GM12878 (cell line): ENCODE results near the gene ALDH1L1. TPM values are rescaled to one million over a fixed set of nuclear protein-coding genes. Genes with fewer than 3 reads are reported as not detected.

Experiments
- ATAC-seq: fragments of 200-7000 bp; cut with Tn5 transposase; 3 replicates; pipeline ENCODE4 v1.9.1; 2020; ENCODE audit warnings: mild to moderate bottlenecking, moderate library complexity
- BruUV-seq: library from RNA; stranded (reverse); fragments of 400-500 nt; replicated peaks from 2 replicates; lab custom pipeline; 2021; lab: Mats Ljungman, UMichigan
- CTCF ChIA-PET: fragments of 300-600 bp; sonication (Branson Sonifier 250); formaldehyde crosslinking; extraction: SDS; loops from one replicate; lab custom pipeline; 2021; ENCODE audit warnings: inconsistent platforms; lab: Yijun Ruan, JAX
- POLR2A ChIA-PET: fragments of 350-600 bp; formaldehyde crosslinking; extraction: SDS; loops from one replicate; lab custom pipeline; 2021; ENCODE audit warnings: inconsistent platforms; lab: Charles Lee
- RAD21 ChIA-PET: fragments of 300-600 bp; sonication (Branson Sonifier 250); formaldehyde crosslinking; loops from one replicate; lab custom pipeline; 2023; ENCODE audit warnings: antibody characterized with exemption; ENCODE audit not compliant: unreplicated experiment; lab: Charles Lee
- SMC1A ChIA-PET: fragments of 300-600 bp; sonication (Branson Sonifier 250); formaldehyde crosslinking; loops from one replicate; lab custom pipeline; 2023; ENCODE audit not compliant: unreplicated experiment, uncharacterized antibody; lab: Charles Lee
- DNase-seq: peaks from one replicate; pipeline ENCODE4 v3.0.0-alpha.2; 2011; ENCODE audit warnings: low read depth, low spot score
- FAIRE-seq: peaks from 3 replicates; lab custom pipeline; 2011; peaks lifted over from hg19 to GRCh38; lab: Jason Lieb, UNC
- H2AFZ ChIP-seq: 2 replicates; pipeline ENCODE4 v1.6.0; 2011; ENCODE audit warnings: low read depth, low read length, control low read depth; ENCODE audit not compliant: control insufficient read depth
- H3K27ac ChIP-seq: 2 replicates; pipeline ENCODE4 v1.5.1; 2011; ENCODE audit warnings: control low read depth; ENCODE audit not compliant: control insufficient read depth, insufficient read depth
- H3K27me3 ChIP-seq, 2 experiments: replicated peaks in 1 of 2; 2 replicates each; pipeline versions ENCODE4 v1.6.0 to v1.6.1; 2011; ENCODE audit warnings: low read length in 1 of 2; ENCODE audit not compliant: control insufficient read depth in 2 of 2, insufficient read depth in 2 of 2
- H3K36me3 ChIP-seq, 2 experiments: 2 replicates each; pipeline ENCODE4 v1.5.1; 2011; ENCODE audit warnings: low read length in 1 of 2; ENCODE audit not compliant: control insufficient read depth in 2 of 2, insufficient read depth in 2 of 2
- H3K4me1 ChIP-seq: 2 replicates; pipeline ENCODE4 v1.6.1; 2011; ENCODE audit warnings: mild to moderate bottlenecking, low read length, moderate library complexity, mixed read lengths; ENCODE audit not compliant: control insufficient read depth, insufficient read depth
- H3K4me2 ChIP-seq: 2 replicates; pipeline ENCODE4 v1.6.0; 2011; ENCODE audit warnings: control low read depth; ENCODE audit not compliant: control insufficient read depth, insufficient read depth
- H3K4me3 ChIP-seq: fragments of 200-600 bp; sonication (generic); 2 replicates; pipeline ENCODE4 v1.5.1; 2016
- H3K79me2 ChIP-seq: 2 replicates; pipeline ENCODE4 v1.6.0; 2011; ENCODE audit warnings: low read length; ENCODE audit not compliant: control insufficient read depth, insufficient read depth
- H3K9ac ChIP-seq: 2 replicates; pipeline ENCODE4 v1.8.0; 2011; ENCODE audit warnings: low read length, control low read depth, mixed read lengths; ENCODE audit not compliant: control insufficient read depth, insufficient read depth
- H3K9me3 ChIP-seq: replicated peaks from 3 replicates; pipeline ENCODE4 v1.5.1; 2011; ENCODE audit warnings: mild to moderate bottlenecking, low read length; ENCODE audit not compliant: control insufficient read depth, insufficient read depth
- H4K20me1 ChIP-seq: 2 replicates; pipeline ENCODE4 v1.6.0; 2011; ENCODE audit not compliant: control insufficient read depth, insufficient read depth
- BCLAF1 ChIP-seq: fragments of 450-650 bp; IDR thresholded peaks from 2 replicates; pipeline ENCODE4 v1.6.1; 2017; ENCODE audit warnings: antibody characterized with exemption, mild to moderate bottlenecking, moderate library complexity
- CEBPZ ChIP-seq: fragments of 150-350 bp; IDR thresholded peaks from 2 replicates; pipeline ENCODE4 v1.6.1; 2016; ENCODE audit warnings: low read depth, low read length
- IRF4 ChIP-seq: IDR thresholded peaks from 2 replicates; pipeline ENCODE4 v1.6.1; 2011; ENCODE audit warnings: low read depth, low read length
- LARP7 ChIP-seq: fragments of 450-650 bp; IDR thresholded peaks from 2 replicates; pipeline ENCODE4 v1.6.1; 2017; ENCODE audit warnings: mild to moderate bottlenecking
- POLR2AphosphoS5 ChIP-seq: IDR thresholded peaks from 2 replicates; pipeline ENCODE4 v1.6.1; 2011; ENCODE audit warnings: mild to moderate bottlenecking, low read length, inconsistent platforms
- WGBS: methylation state at CpG from one replicate; pipeline ENCODE4 v1.1.6; 2016; ENCODE audit warnings: low lambda C conversion rate; ENCODE audit not compliant: insufficient replicate concordance, insufficient coverage; ENCODE audit errors: missing lambda C conversion rate; 5-methylcytosine and 5-hydroxymethylcytosine counted together
- in situ Hi-C: fragments of 300-500 bp; cut with MboI; formaldehyde crosslinking; loops from 9 replicates; pipeline ENCODE4 v1.14.3; 2018; ENCODE audit warnings: mixed read lengths
- intact Hi-C: fragments of 100-400 bp; cut with micrococcal nuclease; formaldehyde crosslinking; loops from one replicate; pipeline ENCODE4 v1.14.2; 2022; ENCODE audit not compliant: unreplicated experiment
- polyA plus RNA-seq, 11 experiments: library from polyadenylated mRNA; depleted of rRNA in 4 of 11; unstranded in 6 of 11; stranded (reverse) in 5 of 11; fragments of >200 nt; fragmentation: Nextera tagmentation in 4 of 11; fragmentation: Illumina TruSeq in 1 of 11; extraction: Ambion mirVana in 4 of 11; extraction: Trizol in 1 of 11; gene quantifications; 1 replicate in 1 of 11; 2 replicates in 10 of 11; pipeline versions ENCODE4 v1.2.1 to v1.2.3, GENCODE V29; 2011 to 2016; ENCODE audit warnings: inconsistent platforms in 2 of 11, missing spikeins in 2 of 11, low read depth in 1 of 11
- total RNA-seq, 4 experiments: library from RNA; depleted of rRNA in 3 of 4; stranded (reverse); fragments of >200 nt in 3 of 4; fragmentation: Illumina TruSeq in 1 of 4; extraction: Trizol in 1 of 4; gene quantifications; 2 replicates each; pipeline versions ENCODE4 v1.2.1 to v1.2.3, GENCODE V29; 2013 to 2021

ALDH1L1 gene
- total and polyA plus RNA-seq, 10 of the 15 experiments (the other 5 are each of a cell fraction or from before 2014, with no cell fraction given), result 0.04 to 18.2 (median 0.45) TPM

GRCh38 chr3:126152901-126153694 lies 27.3 kb downstream of the ALDH1L1 start (continued):
- no peak for TF ChIP-seq BCLAF1
- no peak for TF ChIP-seq CEBPZ

DNA sequence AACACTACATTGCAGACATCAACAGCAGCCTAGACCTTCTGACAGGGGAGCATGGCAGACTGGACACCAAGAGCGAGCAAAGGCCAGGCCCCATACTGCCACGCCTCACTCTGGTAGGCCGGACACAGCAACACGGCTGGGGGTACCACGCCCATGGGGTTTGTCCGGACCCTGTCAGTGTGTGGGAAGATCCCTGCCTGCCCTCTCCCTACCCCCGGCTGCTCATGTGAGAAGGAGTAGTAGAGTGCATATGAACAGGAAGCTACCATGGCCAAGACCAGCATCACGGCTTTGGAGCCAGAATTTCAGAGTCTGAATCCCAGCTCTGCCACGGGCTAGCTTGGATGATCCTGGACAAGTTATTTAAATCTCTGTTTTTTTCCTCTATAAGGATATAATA lies 27.9 kb downstream of the ALDH1L1 start:
- FAIRE-seq (no peak), DNase-seq (no peak), ATAC-seq (no peak)
- ChIA-PET CTCF (no interaction called here), POLR2A (no interaction called here), RAD21 (no interaction called here)
- Histone ChIP-seq H3K27ac (no peak overlapping the region), H3K4me2 (no peak overlapping the region), H3K9me3 (no peaks in the 10 kb centered on the region), H3K36me3 (no peaks in the 10 kb centered on the region), H3K4me3 (no peak overlapping the region), H3K9ac (no peak overlapping the region), H3K27me3 (no peaks in the 10 kb centered on the region; a peak in 1 of 4 replicates), H2AFZ (no peak overlapping the region), H4K20me1 (no peaks in the 10 kb centered on the region; the same call in 1 of the 2 replicates), H3K79me2 (no peaks in the 10 kb centered on the region)
- 35% methylated on average over 9 of the region's 9 CpGs for WGBS
- BruUV-seq, result no TSS peak
- in situ Hi-C loops, result no loop called here
- TF ChIP-seq LARP7, result no peak
- no peak for TF ChIP-seq POLR2AphosphoS5
- TF ChIP-seq IRF4, result no peak
- TF ChIP-seq, all 136 proteins: peak for 0
- H3K4me1 ChIP-seq, result no peaks in the 10 kb centered on the region
- SMC1A ChIA-PET, result no interaction called here
- intact Hi-C loops, result no loop called here
